Stimulated activated CD4-positive, alpha-beta T cell treated with anti-CD3 and anti-CD28 coated beads, Interleukin-4, amount 100 ng/mL, for 1 hour (primary cell): ENCODE measurements around the gene SUSD3.

Source experiments
- DNase-seq: peaks from one replicate; pipeline ENCODE4 v3.0.0-alpha.2; 2020

Gene SUSD3

GRCh38 chr9:93030642-93031628 is 27.6 kb upstream of the SUSD3 start:
- DNase-seq: no peak

DNA sequence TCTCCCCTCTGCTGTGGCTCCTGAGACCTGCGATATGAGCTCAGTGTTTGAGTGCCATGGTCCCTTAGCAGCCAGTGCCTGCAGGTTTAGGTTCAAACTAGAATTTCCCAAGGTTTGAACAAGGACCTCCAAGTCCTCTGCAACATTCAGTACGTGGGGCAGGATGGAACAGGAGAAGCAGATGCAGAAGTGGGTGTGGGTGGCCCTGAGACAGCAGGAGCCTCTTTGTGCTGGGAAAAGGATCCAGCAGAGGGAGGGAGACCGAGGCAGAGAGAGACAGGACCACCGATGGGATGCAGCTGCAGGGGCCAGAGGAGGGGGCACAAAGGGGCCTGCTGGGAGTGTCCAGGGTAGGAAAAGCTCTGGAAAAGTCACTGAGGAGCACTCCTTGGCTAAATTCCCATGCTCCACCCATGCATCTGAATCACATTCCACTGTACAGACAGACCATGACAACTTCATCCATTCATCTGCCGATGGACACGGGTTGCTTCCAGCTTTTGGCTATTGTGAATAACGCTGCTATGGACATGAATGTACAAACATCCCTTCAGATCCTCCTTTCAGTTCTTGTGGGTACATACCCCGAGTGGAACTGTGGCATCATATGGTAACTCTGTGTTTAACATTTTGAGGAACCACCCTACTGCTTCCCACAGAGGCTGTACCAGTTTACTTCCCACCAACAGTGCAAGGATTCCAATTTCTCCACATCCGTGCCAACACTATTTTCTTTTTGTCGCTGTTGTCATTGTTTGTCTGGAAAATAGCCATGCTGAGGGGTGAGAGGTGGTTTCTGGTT is 26.7 kb upstream of the SUSD3 start:
- no peak for DNase-seq

DNA sequence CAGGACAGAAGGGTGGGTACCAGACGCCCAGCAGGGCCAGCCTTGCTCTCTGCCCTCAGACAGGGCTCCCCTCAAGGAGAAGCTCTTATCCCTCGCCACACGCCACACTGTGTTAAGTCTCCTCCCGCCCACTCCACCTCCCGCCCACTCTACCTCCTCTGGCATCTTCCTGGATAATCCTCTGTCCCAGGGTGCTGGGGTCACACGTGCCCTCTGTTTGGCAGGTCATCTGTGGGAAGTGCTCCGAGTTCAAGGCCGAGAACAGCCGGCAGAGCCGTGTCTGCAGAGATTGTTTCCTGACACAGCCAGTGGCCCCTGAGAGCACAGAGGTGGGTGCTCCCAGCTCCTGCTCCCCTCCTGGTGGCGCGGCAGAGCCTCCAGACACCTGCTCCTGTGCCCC is 26.0 kb upstream of the SUSD3 start:
- no peak for DNase-seq

GRCh38 chr9:93033531-93033930 is 25.0 kb upstream of the SUSD3 start:
- DNase-seq: no peak

DNA sequence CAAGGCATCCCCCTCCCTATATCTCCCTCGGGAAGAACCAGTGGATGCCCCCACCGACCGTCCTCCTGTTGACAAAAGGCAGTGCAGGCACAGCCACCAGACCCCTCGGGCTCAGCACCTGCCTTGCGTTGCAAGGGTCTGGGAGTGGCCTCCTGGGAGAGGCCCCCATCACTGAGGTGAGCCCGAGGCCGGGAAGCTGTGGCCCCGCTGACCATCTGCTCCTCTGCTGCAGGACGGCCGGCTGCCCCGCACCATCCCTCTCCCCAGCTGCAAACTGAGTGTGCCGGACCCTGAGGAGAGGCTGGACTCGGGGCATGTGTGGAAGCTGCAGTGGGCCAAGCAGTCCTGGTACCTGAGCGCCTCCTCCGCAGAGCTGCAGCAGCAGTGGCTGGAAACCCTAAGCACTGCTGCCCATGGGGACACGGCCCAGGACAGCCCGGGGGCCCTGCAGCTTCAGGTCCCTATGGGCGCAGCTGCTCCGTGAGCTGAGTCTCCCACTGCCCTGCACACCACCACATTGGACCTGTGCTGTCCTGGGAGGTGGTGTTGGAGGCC is 23.3 kb upstream of the SUSD3 start:
- no peak for DNase-seq

DNA sequence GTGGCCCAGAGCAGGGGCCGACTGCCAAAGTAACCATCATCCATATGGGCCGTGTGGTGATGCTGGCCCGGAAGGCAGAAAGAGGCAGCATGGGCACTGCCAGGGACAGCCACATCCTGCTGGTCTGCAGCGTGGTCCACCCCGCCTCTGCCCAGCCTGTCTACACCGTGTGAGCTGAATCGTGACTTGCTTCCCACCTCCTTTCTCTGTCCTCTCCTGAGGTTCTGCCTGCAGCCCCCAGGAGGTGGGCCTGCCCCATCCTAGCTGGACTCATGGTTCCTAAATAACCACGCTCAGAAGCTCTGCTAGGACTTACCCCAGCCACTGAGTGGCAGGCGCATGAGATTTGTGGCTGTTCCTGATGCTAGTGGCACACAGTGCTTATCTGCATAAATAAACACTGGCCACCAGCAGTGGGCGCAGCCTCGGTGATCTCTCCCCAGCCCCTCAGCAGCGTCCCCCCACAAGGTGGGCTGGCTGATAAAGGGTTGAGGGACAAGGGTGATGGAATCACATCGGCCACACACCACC is 22.6 kb upstream of the SUSD3 start:
- no peak for DNase-seq

DNA sequence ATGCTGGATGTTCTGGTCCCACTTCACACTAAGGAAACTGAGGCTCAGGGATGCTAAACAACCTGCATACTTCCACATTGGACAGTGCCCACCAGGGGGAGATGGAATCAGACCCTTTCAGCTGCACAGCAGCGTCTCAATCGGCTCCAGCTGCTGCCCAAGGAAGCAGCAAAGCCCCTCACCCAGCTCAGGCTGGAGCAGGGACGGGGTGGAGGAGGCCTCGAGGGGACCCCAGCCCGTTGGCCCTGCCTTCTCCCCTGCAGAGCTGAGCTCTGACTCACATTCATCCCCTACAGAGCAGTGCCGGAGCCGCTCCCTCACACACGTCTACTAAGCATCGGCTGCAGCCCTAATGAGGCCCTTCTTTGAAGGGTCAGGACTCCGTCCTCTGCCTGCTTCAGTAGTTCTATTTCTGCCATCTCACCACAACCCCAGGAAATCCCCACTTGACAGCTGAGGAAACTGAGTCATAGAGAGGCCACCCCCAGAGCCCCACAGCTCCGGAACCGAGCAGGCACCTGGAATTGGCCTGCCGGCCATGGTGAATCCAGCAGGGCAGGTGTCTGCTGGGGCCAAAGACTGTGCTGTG is 21.5 kb upstream of the SUSD3 start:
- no peak for DNase-seq

GRCh38 chr9:93037476-93037971 is 21.0 kb upstream of the SUSD3 start:
- DNase-seq: no peak

GRCh38 chr9:93038918-93039317 is 19.6 kb upstream of the SUSD3 start:
- no peak for DNase-seq

DNA sequence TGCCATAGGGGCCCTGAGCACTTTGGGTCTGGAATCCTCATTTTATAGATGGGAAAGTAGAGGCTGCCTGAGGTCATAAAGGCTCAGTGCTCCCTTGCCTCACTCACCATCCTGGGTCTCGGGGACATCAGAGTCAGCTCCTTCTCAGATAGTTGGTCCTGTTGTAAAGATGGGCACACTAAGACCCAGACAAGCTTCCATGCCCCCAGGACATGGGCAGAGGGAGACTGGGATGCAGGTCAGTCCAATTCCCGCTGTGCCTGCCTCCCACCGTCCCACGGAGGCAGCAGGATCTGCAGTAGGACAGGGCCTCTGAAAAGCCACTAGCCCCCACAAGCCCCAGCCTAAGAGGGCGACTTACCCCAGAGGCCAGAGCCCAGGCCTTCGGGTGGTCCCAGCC is 19.0 kb upstream of the SUSD3 start:
- no peak for DNase-seq

- no peak for DNase-seq
These were observed 18.5 kb upstream of the SUSD3 start for GRCh38 chr9:93039976-93040375.

DNA sequence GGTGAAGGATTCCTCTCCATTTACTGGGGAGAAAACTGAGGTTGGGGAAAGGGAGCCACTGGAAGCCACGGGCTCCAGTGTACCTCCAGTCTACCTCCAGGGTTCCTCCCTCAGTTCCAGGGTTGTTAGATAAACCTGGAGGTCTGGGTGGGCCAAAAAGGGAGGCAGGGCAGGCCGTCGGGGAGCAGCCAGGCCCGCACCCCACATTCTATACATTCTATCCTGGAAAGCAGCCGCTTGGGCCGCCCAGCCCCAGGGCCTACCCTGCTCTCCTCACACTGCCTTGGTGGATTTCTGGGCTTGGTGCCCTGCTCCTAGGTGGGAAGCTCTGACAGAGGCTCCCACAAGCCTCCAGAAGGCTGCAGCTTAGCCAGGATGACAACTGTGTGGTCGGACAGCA is 18.1 kb upstream of the SUSD3 start:
- DNase-seq: no peak

DNA sequence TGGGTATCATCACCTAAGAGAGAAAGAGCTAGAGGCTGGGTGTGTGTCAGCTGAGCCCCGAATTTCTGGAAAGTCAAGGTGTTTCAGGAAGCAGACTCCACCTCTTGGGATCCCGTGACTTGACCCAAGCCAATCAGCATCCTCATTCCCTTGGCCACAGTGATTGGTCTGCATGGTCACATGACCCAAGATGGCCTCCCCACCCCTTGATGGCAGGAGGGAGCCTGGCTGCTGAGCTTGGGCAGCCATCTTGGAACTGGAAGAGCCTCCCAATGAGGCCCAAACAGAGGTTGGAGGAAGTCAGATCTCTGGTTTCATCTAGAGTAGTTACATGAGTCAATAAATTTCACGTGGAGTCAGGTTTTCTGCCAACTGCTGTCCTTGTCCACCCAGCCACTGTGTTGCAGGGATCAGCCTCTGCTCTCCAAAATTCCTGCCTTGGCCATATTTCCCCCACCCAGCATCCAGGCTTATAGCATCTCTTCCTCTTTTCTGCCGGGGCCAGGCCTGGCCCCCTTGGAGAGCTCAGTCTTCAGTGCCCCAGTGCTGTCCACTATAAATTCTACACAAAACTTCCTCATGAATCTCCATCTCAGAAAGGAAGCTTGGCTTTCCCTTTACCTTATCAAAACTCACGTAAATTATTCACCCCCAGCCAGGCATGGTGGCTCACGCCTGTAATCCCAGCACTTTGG is 17.2 kb upstream of the SUSD3 start:
- no peak for DNase-seq

DNA sequence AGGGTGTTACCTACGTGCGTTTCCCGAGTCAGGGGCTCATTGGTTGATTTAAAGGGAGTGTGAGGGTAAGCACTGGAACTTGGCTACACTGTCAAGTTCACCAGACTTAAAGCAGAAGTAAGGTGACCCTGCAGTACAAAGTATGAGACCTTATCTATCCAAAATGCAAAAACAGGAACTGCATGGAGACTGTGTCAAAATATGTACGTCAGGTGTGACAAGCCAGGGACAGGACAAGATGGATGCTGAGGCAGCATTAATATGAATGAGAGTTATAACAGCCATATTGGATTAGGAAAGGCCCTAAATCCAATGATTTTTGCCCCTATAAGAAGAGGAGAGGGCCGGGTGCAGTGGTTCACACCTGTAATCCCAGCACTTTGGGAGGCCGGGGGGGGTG is 15.4 kb upstream of the SUSD3 start:
- DNase-seq: no peak

DNA sequence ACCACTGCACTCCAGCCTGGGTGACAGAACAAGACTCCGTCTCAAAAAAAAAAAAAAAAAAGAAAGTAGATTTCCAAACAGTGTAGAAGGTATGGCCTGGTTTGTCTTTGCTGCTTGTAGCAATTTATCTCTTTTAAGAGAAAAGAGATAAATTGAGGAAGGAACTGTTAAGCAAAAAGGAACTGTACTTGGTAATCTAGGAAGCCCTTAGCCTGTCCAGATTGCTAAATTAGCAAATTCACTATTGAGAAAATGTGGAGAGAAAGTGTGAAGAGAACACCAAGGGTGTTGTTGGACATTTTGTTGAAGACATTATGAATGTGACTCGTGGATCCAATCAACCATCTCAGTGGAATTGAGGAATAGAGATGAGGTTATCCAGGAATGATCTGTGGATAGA is 13.0 kb upstream of the SUSD3 start:
- no peak for DNase-seq

- DNase-seq: no peak
These were observed 9.7 kb upstream of the SUSD3 start for GRCh38 chr9:93048566-93049448.

DNA sequence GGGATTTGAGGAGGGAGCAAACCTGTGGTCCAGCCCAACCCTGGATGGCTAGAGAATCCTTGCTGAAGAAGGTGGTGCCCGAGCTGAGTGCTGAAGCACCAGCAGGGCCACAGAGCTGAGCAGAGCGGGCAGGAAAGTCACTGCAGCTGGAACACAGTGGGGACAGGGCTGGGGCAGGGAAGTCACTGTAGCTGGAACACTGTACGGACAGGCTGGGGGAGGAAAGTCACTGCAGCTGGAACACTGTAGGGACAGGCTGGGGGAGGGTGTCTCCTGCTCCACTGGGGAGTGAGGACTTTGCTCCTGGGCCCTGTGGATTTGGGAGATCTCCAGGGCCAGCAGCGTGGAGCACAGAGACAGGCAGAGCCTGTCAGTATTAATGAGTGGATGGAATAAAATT is 9.0 kb upstream of the SUSD3 start:
- no peak for DNase-seq

- DNase-seq: no peak
These were observed 8.3 kb upstream of the SUSD3 start for GRCh38 chr9:93050231-93050630.

DNA sequence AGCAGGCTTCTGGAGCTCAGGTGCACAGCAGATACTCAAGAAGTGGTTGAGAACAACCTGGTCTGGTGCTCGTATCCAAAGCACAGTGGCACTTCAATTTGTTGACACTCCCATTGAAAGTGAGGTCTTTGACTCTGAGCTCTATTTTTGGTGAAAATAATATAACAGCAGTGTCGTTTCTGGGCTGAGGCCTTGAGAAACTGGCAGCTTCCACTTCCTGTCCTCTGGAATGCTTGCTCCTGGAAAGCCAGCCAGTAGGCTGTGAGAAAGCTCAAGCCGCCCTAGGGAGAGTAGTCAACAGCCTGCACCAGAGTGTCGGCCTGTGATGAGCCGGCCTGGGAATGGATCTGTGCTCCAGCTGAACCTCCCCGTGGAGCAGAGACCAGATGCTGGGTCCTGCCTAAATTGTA is 6.8 kb upstream of the SUSD3 start:
- DNase-seq: no peak

- no peak for DNase-seq
These were observed 5.5 kb upstream of the SUSD3 start for GRCh38 chr9:93052791-93053540.
